Hematopoietic multipotent progenitor cell treated with erythropoietin and hydrocortisone succinate and interleukin-3 and kit ligand, for 6 days (in vitro differentiated cells): ENCODE measurements around the gene PSMA4.
"Not testable (repeated sequence)": the region's sequence is repeated elsewhere in the genome, so short reads cannot be mapped to it uniquely, and the experiment has no call there.

Experiments used
- DNase-seq: peaks from one replicate; pipeline ENCODE4 v3.0.0-alpha.2; 2015

Gene PSMA4

GRCh38 chr15:78552597-78552996 lies 12.4 kb downstream of the PSMA4 start:
- no peak for DNase-seq

- not testable (repeated sequence) for DNase-seq
Observed at GRCh38 chr15:78560201-78560600, 20.0 kb downstream of the PSMA4 start.

GRCh38 chr15:78561490-78561889 lies 21.2 kb downstream of the PSMA4 start:
- DNase-seq = no peak

GRCh38 chr15:78563092-78563491 lies 22.8 kb downstream of the PSMA4 start:
- DNase-seq = no peak

GRCh38 chr15:78564743-78565096 lies 24.5 kb downstream of the PSMA4 start:
- DNase-seq = no peak

GRCh38 chr15:78565097-78565950 lies 25.1 kb downstream of the PSMA4 start, which contains the start of gene CHRNA5:
Gene CHRNA5, plus strand, starts transcription at chr15:78565520. Its CDS starts 200 bp downstream, at chr15:78565720.
- DNase-seq = peak; percentile 76

GRCh38 chr15:78565951-78566774 lies 25.9 kb downstream of the PSMA4 start:
- peak; percentile 35 for DNase-seq

- DNase-seq = no peak
Observed at GRCh38 chr15:78567531-78567930, 27.3 kb downstream of the PSMA4 start.

- no peak for DNase-seq
Observed at GRCh38 chr15:78570710-78571109, 30.5 kb downstream of the PSMA4 start.

GRCh38 chr15:78571382-78571781 lies 31.1 kb downstream of the PSMA4 start:
- no peak for DNase-seq

- no peak for DNase-seq
Observed at GRCh38 chr15:78573416-78573815, 33.2 kb downstream of the PSMA4 start.

GRCh38 chr15:78574944-78575343 lies 34.7 kb downstream of the PSMA4 start:
- no peak for DNase-seq

- DNase-seq = no peak
Observed at GRCh38 chr15:78597583-78597982, 57.3 kb downstream of the PSMA4 start.

- no peak for DNase-seq
Observed at GRCh38 chr15:78598348-78598747, 58.1 kb downstream of the PSMA4 start.

GRCh38 chr15:78599189-78599588 lies 58.9 kb downstream of the PSMA4 start:
- peak; percentile 19 for DNase-seq
